ENCODE measurements around the gene IGFBP1. TPM values are rescaled to one million over a fixed set of nuclear protein-coding genes. Genes with fewer than 3 reads are reported as not detected.
A peak's percentile ranks its signal among the peaks of the same experiment; 100 is the strongest.

Gene IGFBP1
- total and polyA plus RNA-seq, 2 of the 13 experiments (the other 11 are each of a cell fraction or from before 2014, with no cell fraction given): 5.4 to 885 TPM

DNA sequence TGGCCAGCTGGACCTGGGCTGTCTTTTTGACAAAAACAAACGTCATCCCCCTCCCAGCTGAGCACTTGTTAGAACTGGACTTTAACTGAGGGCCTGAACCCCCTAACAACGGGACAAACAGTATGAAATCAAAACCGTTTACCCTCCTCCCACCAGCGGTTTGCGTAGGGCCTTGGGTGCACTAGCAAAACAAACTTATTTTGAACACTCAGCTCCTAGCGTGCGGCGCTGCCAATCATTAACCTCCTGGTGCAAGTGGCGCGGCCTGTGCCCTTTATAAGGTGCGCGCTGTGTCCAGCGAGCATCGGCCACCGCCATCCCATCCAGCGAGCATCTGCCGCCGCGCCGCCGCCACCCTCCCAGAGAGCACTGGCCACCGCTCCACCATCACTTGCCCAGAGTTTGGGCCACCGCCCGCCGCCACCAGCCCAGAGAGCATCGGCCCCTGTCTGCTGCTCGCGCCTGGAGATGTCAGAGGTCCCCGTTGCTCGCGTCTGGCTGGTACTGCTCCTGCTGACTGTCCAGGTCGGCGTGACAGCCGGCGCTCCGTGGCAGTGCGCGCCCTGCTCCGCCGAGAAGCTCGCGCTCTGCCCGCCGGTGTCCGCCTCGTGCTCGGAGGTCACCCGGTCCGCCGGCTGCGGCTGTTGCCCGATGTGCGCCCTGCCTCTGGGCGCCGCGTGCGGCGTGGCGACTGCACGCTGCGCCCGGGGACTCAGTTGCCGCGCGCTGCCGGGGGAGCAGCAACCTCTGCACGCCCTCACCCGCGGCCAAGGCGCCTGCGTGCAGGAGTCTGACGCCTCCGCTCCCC, at the start of gene IGFBP1 (continued):
- TF ChIP-seq, protein P1, sequence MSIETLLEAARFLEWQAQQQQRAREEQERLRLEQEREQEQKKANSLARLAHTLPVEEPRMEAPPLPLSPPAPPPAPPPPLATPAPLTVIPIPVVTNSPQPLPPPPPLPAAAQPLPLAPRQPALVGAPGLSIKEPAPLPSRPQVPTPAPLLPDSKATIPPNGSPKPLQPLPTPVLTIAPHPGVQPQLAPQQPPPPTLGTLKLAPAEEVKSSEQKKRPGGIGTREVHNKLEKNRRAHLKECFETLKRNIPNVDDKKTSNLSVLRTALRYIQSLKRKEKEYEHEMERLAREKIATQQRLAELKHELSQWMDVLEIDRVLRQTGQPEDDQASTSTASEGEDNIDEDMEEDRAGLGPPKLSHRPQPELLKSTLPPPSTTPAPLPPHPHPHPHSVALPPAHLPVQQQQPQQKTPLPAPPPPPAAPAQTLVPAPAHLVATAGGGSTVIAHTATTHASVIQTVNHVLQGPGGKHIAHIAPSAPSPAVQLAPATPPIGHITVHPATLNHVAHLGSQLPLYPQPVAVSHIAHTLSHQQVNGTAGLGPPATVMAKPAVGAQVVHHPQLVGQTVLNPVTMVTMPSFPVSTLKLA (IDR thresholded peaks at IDR 0.05): 0 out of 2 replicates have a peak, but pooled peaks have one; percentile 31
- peak; percentile 25; the same call in 1 of the 2 replicates for TF ChIP-seq ELF1 (CRISPR knock-in tag; IDR thresholded peaks at IDR 0.05)
- TF ChIP-seq SYNCRIP (IDR thresholded peaks at IDR 0.05; ENCODE audit: insufficient read depth, low read depth, low read length): no peak
- TF ChIP-seq HNRNPH1 (optimal IDR thresholded peaks at IDR 0.05; ENCODE audit: low read depth, low read length): no peak
- peak; percentile 53; the same call in 1 of the 2 replicates for TF ChIP-seq ZSCAN29 (CRISPR knock-in tag; conservative IDR thresholded peaks at IDR 0.05)
- TF ChIP-seq, protein P2, sequence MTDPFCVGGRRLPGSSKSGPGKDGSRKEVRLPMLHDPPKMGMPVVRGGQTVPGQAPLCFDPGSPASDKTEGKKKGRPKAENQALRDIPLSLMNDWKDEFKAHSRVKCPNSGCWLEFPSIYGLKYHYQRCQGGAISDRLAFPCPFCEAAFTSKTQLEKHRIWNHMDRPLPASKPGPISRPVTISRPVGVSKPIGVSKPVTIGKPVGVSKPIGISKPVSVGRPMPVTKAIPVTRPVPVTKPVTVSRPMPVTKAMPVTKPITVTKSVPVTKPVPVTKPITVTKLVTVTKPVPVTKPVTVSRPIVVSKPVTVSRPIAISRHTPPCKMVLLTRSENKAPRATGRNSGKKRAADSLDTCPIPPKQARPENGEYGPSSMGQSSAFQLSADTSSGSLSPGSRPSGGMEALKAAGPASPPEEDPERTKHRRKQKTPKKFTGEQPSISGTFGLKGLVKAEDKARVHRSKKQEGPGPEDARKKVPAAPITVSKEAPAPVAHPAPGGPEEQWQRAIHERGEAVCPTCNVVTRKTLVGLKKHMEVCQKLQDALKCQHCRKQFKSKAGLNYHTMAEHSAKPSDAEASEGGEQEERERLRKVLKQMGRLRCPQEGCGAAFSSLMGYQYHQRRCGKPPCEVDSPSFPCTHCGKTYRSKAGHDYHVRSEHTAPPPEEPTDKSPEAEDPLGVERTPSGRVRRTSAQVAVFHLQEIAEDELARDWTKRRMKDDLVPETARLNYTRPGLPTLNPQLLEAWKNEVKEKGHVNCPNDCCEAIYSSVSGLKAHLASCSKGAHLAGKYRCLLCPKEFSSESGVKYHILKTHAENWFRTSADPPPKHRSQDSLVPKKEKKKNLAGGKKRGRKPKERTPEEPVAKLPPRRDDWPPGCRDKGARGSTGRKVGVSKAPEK (CRISPR knock-in tag; IDR thresholded peaks at IDR 0.05; ENCODE audit: borderline replicate concordance): peak; percentile 81; the same call in 1 of the 2 replicates
- TF ChIP-seq, protein P3, sequence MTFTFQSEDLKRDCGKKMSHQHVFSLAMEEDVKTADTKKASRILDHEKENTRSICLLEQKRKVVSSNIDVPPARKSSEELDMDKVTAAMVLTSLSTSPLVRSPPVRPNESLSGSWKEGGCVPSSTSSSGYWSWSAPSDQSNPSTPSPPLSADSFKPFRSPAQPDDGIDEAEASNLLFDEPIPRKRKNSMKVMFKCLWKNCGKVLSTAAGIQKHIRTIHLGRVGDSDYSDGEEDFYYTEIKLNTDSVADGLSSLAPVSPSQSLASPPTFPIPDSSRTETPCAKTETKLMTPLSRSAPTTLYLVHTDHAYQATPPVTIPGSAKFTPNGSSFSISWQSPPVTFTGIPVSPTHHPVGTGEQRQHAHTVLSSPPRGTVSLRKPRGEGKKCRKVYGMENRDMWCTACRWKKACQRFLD (CRISPR knock-in tag; IDR thresholded peaks at IDR 0.05; ENCODE audit: borderline replicate concordance): peak; percentile 92; the same call in 1 of the 2 replicates
- no peak for TF ChIP-seq ZNF326 (CRISPR knock-in tag; IDR thresholded peaks at IDR 0.05; ENCODE audit: borderline replicate concordance)
- TF ChIP-seq SNAI1 (CRISPR knock-in tag; IDR thresholded peaks at IDR 0.05; ENCODE audit: borderline replicate concordance): no peak; the same call in 1 of the 2 replicates
- TF ChIP-seq PHF5A (CRISPR knock-in tag; IDR thresholded peaks at IDR 0.05; ENCODE audit: low read depth, unreplicated experiment): peak; percentile 82
- TF ChIP-seq, protein P4, sequence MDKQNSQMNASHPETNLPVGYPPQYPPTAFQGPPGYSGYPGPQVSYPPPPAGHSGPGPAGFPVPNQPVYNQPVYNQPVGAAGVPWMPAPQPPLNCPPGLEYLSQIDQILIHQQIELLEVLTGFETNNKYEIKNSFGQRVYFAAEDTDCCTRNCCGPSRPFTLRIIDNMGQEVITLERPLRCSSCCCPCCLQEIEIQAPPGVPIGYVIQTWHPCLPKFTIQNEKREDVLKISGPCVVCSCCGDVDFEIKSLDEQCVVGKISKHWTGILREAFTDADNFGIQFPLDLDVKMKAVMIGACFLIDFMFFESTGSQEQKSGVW (CRISPR knock-in tag; IDR thresholded peaks at IDR 0.05; ENCODE audit: borderline replicate concordance): peak; percentile 52; the same call in 1 of the 2 replicates
- TF ChIP-seq ZNF235 (CRISPR knock-in tag; IDR thresholded peaks at IDR 0.05; ENCODE audit: borderline replicate concordance): 0 out of 2 replicates have a peak, but pooled peaks have one; percentile 68
- no peak for TF ChIP-seq SMC3 (IDR thresholded peaks at IDR 0.05; ENCODE audit: low read length)
- no peak for TF ChIP-seq NFE2L2 (IDR thresholded peaks at IDR 0.05; ENCODE audit: low read length)
- TF ChIP-seq PAWR (CRISPR knock-in tag; IDR thresholded peaks at IDR 0.05; ENCODE audit: borderline replicate concordance): 0 out of 2 replicates have a peak, but pooled peaks have one; percentile 39
- TF ChIP-seq, protein P5, sequence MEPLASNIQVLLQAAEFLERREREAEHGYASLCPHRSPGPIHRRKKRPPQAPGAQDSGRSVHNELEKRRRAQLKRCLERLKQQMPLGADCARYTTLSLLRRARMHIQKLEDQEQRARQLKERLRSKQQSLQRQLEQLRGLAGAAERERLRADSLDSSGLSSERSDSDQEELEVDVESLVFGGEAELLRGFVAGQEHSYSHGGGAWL (CRISPR knock-in tag; IDR thresholded peaks at IDR 0.05): peak; percentile 89
- TF ChIP-seq, protein P6, sequence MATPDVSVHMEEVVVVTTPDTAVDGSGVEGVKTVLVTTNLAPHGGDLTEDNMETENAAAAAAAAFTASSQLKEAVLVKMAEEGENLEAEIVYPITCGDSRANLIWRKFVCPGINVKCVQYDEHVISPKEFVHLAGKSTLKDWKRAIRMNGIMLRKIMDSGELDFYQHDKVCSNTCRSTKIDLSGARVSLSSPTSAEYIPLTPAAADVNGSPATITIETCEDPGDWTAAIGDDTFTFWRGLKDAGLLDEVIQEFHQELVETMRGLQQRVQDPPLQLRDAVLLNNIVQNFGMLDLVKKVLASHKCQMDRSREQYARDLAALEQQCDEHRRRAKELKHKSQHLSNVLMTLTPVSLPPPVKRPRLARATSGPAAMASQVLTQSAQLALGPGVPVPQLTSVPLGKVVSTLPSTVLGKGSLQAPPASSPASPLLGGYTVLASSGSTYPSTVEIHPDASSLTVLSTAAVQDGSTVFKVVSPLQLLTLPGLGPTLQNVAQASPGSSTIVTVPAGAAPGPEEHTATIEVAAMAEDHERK (CRISPR knock-in tag; IDR thresholded peaks at IDR 0.05; ENCODE audit: low read depth): no peak

Data from HepG2 (cell line).